Glomerular visceral epithelial cell (primary cell): ENCODE results near the gene GAS5.
"Not testable (repeated sequence)": the region's sequence is repeated elsewhere in the genome, so short reads cannot be mapped to it uniquely, and the experiment has no call there.

Source experiments
- DNase-seq: peaks from one replicate; pipeline ENCODE4 v3.0.0-alpha.2; 2016; ENCODE audit errors: extremely low spot score

GAS5 gene

DNA sequence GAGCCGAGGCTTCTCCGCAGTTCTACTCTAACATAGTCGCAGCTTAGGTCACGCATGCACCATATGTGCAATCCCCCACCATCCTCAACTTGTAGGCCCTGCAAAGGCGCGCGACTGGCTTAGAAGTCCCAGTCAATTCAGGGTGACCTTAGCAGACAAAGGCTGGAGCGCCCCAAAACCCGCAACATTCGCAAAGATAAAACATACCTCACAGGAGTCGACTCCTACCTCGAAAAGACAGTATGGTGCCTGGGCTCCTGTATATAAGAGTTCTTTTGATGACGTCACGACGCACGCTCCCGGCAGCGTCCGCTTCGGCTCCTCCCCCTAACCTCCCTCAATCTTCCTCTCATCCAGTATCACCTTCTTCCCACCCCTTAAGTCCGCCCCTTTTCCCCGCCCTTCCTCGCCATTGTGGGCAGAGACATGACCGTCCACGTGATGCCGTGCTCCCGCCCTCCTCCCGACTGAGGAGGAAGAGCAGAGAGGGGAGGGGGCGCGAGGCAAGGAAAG, at the start of gene GAS5:
TSS of gene GAS5 (minus strand) at position 237 of the 513 bp plus-strand sequence.
- DNase-seq, result peak; percentile 100

DNA sequence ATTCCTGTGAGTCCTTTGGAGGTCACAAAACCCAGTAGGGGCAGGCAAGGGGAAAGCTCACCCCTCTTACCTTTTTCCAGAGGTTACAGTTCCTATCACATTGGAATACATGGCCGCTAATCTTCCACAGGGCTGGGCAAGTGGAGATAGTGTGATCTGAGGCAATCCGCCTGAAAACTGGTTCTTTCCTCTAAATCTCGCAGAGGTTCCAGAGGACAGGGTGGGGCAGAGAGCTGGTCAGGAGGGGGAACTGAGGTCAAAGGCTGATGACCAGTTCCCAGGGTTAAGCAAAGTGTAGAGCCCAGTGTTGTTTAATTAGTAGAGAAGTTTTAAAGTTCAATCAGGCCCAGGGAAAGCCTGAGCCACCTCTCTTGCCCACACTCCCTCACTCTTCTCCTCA, 49.4 kb upstream of the GAS5 start, which contains the start of gene SERPINC1:
TSS of gene SERPINC1 (minus strand) at position 179 of the 400 bp plus-strand sequence. CDS start at position 111, 68 bp downstream.
- no peak for DNase-seq

DNA sequence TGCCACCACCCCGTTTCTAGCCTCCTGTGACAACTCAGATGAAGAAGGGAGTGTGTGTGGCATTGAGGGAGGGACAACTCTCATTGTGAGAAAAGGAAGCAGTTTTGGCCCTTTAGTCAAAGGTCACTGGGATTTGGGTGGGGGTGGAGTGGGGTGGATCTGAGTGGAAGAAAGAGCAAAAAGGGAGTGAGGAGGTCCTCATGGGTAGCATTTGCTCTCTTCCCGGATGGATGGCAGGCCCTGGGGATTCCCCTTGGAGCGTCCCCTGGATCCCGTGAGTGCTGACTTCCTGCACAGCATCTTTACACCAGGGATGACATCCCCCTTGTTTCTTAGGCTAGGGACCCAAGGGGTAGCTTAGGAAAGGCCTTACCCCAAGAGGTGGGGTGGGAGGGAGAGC, 48.9 kb upstream of the GAS5 start:
- DNase-seq, result no peak

DNA sequence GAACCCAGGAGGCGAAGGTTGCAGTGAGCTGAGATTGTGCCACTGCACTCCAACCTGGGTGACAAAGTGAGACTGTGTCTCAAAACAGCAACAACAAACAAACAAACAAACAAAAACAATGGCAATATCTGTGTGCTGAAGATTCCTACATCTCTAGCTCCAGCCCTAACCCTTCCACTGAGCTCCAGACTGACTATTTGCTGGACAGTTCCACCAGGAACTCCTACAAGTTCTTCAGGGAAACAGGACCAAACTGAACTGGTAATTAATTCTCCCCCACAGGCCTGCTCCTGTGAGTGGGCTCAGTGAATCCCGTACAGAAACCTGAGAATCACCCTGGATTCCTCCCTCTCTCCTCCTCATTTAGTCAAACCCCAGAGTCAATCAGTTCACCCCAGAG, 47.8 kb upstream of the GAS5 start:
- DNase-seq, result no peak

DNA sequence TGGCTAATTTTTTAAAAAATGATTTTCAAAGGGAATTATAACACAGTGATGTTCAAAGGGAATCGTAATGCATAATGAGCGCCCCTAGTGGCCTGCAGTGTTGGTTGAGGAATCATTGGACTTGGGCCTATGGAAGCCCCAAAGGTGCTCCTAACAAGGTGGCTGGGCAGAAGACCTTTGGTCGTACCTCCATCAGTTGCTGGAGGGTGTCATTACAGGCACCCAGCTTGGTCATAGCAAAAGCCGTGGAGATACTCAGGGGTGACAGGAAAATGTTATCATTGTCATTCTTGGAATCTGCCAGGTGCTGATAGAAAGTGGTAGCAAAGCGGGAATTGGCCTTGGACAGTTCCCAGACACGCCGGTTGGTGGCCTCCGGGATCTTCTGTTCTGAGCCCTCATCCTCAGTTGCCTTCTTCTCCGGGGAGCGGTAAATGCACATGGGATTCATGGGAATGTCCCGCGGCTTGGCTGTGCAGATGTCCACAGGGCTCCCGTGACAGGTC, 46.6 kb upstream of the GAS5 start:
- peak; percentile 10 for DNase-seq

DNA sequence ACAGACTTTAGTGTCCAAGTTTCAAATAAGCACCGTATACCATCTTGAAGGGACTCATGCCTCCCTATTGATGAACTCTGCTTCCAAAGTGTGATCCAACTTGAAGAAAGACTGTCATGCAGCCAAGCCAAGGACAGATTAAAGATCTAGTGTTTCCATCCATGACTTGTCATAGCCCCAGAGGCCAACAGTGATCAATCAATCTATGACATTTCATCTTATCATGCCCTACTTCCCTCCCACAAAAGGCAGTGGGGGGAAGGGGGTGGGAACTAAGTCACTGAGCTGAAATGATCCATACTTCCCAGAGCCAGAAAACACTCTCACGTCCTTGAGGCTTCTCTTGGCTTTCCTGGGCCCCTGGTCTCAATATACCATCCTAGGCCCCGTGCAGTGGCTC, 45.3 kb upstream of the GAS5 start:
- no peak for DNase-seq

DNA sequence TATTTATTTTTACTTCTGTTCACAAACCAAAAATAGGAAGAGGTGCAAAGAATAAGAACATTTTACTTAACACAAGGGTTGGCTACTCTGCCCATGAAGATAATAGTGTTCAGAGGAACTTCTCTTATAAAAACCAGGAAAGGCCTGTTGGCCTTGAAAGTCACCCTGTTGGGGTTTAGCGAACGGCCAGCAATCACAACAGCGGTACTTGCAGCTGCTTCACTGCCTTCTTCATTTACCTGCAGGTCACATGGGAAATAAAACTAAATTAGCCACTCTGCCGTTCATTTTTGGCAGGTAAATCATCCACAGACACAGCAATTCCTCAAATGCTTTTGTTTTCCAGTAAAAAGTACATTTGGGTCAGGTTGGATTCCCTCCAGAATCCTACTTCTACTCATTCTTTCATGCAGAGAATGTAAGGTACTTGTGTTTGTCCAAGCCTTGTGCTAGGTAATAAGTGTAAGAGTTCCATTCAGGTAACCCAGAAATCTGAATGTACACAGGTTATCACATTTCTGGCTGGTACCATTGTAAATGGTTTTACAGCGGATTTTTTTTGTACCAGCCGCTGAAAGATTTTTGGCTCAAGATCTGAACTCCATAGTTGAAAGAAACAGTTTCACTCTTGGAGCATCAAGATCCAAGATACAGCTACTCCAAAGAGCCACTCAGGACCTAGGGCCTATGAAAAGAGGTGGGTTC, 36.2 kb upstream of the GAS5 start:
- no peak for DNase-seq

DNA sequence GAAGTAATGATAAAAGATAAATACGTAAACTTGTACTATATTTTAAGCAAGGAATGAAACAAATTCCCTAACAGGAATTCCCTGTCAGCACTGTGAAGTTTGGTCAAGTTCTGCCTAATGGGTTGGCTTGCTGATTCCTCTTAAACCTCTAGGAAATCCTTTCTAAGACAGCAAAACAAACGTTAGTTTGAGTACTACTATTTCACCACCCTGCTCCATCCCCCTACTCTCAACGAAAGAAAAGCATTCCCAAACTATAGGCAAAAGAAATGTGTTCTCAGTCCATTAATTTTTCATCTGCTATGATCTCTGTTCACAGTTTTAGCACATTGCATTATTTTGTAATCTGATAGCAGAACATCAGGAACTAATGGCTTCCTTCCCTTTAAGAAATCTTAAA, 33.2 kb upstream of the GAS5 start:
- no peak for DNase-seq

DNA sequence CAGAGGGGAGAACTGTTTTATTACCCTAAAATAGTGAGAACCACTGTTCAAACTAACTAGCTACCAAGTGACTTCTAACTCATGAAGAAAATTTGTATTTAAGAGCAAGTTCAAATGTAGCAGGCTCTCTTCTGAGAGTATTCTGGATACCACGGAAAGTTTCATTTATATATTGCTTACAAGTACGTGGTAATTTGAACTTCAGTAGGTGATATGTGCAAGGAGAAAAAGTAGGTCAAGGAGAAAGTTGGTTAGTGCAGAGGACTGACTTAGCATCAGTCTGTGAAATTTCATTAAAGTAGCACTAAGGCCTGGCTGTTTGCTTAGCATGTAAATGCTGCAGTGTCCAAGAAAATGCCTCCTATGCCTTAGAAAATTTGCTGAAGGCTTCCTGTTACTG, 32.6 kb upstream of the GAS5 start:
- DNase-seq, result no peak

DNA sequence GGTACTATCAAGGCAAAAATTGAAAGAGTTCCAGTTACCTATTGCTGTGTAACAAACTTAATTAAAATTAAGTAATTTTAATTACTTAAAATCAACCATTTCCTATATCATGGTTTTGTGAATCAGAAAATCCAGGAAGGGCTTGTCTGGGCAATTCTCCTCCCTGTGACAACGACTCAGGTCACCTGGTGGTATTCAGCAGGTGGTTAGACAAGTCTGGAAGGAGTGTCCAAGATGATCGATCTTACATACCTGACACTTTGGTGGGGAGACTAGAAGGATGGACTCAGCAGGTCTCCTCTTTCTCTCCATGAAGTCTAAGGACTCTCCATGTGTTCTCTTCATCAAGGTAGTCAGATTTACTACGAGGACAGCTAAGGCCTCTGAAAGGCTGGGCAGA, 26.4 kb upstream of the GAS5 start:
- DNase-seq, result no peak

DNA sequence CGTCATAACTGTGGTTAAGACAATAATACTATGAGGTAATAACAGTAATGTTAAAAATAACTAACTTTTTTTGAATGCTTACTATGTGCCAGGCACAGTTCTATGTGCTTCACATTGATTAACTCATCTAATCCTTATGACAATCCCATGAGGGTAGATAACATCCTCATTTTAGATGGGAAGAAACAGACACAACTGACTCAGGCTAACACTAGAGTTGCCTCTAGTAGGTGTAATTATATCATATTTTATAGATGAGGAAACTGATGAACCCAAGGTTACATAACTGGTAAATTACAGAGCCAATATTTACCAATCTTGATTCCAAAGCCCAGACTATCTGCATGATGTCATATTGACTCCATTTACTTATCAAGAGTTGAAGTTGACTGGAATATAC, 25.8 kb upstream of the GAS5 start:
- no peak for DNase-seq

DNA sequence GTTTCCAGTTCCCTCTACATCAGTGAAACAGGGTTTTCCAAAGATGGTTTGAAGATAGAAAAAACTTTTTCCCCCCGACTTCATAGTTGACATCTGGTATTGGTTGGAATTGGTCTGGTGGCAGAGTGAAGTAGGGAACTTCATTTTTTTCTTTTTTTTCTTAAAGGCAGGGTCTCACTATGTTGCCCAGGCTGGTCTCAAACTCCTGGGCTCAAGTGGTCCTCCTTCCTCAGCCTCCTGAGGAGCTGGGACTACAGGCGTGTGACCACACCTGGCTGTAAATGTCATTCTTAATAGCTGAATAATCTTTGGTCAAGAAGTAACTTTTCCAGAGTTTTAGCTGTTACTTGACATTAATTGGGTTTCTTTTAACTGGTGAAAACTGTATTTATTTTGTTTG, 22.1 kb upstream of the GAS5 start:
- no peak for DNase-seq

DNA sequence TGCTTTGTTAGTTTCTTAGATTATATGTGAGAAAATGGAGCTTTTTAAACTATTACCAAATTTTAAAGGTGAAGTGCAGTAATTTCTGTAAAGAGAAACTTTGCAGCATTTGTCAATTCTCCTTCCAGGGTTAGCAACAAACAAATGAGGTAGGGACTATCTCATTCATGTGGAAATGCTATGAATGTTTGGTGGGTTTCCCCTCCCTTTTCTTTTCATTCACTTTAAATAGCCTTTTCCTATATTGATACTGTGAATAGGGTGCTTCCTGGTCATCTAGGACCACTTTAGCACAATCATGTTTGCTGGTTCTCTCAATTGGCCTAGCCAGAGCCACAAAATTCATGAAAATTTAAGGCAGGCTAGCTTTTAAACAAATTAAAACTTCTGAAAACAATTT, 21.0 kb upstream of the GAS5 start:
- DNase-seq, result no peak

DNA sequence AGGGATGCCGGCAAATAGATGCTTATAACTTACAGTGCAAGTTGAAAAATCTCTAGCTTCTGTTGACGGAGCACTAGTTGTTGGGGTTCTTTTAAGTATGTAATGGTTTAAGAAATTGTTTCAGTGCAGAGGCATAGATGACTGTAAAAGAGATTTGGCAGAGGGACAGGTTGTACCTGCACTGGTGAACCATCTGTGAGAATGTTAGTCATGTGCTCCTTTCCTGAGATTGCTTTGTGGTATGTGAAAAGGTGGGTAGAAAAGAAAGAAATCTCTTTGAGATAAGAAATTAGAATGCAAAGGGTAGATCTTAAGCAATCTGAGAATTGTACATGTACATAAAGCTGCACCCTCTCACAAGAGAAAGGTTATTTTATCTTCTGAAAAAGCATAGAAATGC, 19.8 kb upstream of the GAS5 start:
- no peak for DNase-seq

DNA sequence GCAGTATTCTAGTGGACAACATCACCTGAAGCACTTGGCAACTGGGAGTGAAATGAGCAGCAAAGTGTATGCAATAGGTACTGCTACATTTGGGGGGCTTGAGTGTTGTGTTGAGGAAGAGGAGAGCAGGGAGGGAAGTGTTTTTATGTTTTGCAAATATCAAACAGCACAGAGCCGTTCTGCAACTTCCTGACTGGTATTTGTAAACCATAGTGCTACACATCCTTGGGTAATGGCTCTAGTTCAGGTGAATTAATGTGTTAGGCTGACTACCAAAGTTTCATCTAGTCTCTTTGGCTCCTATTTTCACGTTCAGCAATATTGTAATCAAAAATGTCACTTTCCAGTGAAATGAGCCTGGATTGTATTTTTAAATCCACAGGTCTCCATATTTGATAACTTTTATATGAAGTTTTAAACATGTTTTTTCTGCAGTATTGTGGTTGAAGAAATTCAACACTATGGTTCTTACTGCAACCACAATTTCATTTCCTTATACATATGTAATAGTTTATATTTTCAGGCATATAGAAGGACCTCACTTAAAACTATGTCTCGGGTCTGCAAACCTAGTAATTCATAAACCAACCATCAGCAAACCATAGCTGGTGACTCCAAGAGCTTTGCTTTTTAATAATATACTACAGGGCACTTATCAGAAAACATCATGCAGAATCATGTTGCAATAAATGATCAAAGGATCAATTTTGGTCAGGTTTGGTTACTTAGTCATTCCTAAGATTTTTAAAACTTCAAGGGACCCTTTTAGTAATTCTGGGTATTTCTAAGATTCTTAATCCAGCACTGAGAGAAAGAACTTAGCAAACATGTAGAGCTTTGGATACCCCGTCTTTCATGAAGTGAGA, 19.2 kb upstream of the GAS5 start:
- DNase-seq, result no peak

DNA sequence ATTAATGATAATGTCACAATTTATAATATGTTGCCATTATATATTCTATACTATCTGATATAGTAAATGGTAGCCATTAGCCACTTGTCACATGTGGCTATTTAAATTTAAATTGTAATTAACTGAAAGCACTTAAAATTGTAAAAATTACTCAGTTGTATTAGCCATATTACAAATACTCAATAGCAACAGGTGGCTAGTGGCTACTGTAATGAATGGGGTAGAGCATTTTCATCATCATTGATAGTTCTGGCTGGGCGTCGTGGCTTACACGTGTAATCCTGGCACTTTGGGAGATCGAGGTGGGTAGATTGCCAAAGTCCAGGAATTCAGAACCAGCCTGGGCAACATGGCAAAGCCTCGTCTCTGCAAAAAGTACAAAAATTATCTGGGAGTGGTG, 16.9 kb upstream of the GAS5 start:
- no peak for DNase-seq

DNA sequence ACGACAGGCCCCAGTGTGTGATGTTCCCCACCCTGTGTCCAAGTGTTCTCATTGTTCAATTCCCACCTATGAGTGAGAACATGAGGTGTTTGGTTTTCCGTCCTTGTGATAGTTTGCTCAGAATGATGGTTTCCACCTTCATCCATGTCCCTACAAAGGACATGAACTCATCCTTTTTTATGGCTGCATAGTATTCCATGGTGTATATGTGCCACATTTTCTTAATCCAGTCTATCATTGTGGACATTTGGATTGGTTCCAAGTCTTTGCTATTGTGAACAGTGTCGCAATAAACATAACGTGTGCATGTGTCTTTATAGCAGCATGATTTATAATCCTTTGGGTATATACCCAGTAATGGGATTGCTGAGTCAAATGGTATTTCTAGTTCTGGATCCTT, 13.3 kb upstream of the GAS5 start:
- DNase-seq, result not testable (repeated sequence)

DNA sequence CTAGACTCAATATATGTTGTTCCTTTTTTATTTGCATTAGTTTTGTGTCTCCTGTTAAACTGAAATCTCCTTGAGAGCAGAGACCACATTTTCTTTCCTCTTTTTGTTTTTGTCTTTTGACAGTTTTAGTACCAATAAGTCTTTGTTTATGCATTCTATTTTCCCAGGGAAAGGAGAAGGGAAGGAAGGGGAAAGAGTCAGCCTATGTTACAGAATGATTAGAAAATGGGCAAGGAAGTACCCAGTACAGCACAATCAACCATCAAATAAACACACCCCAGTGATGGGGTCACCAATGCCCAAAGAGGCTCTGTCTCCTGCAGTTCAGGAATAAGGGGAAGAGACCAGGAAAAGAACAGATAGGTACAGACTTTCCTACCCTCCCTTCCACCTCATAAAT, 10.5 kb upstream of the GAS5 start:
- DNase-seq, result no peak

DNA sequence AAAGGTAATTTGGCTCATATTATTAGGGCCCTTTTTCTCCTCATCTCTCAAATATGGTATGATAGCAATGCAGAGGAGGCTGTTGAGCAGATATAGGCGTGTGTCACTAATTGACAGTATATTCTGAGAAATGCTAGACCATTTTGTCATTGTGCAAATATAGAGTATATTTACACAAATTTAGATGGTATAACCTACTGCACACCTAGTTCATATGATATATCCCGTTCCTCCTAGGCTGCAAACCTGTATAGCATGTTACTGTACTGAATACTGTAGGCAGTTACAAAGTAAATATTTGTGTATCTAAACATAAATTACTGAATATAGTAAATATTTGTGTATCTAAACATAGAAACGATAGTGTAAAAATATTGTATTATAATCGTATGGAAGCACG, 8.9 kb upstream of the GAS5 start:
- DNase-seq, result no peak

DNA sequence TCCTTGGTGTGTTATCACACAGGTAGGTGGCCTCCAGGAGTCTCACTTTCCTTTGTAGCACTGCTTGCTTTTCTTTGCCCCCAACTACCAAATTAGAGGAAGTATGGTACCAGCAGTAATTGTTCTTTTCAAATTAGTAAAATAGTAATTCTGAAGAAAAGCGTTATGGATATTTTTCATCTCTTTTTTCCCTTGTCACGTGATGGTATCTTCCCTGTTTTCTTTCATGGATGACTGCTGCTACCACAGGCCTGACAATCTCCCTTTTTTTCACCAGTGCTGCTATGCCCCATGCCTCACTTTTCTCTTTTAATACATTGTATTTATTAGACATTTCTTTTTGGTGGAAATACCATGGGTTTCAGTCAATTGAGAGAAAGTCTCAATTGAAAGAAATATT, 3.7 kb upstream of the GAS5 start:
- no peak for DNase-seq

DNA sequence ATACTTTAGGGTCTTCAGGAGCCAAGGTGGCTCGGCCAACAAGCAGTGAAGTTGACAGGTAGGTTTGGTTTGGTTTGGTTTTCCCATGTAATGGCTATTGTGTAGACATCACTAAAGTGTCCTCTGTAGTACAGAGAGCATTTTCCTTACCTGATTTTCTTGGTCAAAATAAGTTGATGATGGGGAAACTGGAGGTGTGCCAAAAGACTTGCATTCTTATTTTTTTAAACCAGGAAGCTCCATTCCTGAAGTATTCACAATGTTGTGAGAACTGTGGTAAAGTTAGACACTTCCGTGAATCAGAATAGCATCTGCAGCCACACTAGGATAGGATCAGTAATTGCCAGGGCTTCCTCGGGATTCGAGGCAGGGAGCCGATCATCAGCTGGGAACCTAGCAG, 3.3 kb upstream of the GAS5 start:
- DNase-seq, result no peak

DNA sequence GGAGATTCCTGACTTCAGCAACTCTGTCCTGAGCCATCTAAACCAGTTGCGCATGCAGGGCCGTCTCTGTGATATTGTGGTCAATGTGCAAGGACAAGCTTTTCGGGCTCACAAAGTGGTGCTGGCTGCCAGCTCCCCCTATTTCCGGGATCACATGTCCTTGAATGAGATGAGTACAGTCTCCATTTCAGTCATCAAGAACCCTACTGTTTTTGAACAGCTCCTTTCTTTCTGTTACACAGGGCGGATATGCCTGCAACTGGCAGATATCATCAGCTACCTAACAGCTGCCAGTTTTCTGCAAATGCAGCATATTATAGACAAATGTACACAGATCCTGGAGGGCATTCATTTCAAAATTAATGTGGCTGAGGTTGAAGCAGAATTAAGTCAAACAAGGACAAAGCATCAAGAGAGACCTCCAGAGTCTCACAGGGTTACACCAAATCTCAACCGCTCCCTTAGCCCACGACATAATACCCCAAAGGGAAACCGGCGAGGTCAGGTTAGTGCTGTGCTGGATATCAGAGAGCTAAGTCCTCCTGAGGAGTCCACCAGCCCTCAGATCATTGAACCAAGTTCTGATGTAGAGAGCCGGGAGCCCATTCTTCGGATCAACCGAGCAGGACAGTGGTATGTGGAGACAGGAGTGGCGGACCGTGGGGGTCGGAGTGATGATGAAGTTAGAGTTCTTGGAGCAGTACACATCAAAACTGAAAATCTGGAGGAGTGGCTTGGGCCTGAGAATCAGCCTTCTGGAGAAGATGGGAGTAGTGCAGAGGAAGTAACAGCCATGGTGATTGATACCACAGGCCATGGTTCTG, 2.7 kb upstream of the GAS5 start:
- DNase-seq, result no peak
